H9 (cell line): Measurements from ENCODE around the gene RNF224. TPM values are rescaled to one million over a fixed set of nuclear protein-coding genes. Genes with fewer than 3 reads are reported as not detected.

Experiments used
- DNase-seq: peaks from one replicate; pipeline ENCODE4 v3.0.0-alpha.2; 2017
- H2AFZ ChIP-seq: one replicate; pipeline ENCODE4 v1.6.1; 2013; ENCODE audit warnings: mild to moderate bottlenecking, low read length, control low read depth, moderate library complexity
- H2AK5ac ChIP-seq: 2 replicates; pipeline ENCODE4 v1.6.1; 2013; ENCODE audit warnings: low read length, control low read depth, mixed read lengths; ENCODE audit not compliant: insufficient read length
- H2BK120ac ChIP-seq: one replicate; pipeline ENCODE4 v1.6.1; 2013; ENCODE audit warnings: low read depth, mild to moderate bottlenecking, low read length, control low read depth, inconsistent platforms; ENCODE audit not compliant: poor library complexity, severe bottlenecking
- H2BK12ac ChIP-seq: 2 replicates; pipeline ENCODE4 v1.6.1; 2013; ENCODE audit warnings: low read length, control low read depth, mixed read lengths, low read depth; ENCODE audit not compliant: insufficient read length
- H2BK15ac ChIP-seq: 2 replicates; pipeline ENCODE4 v1.6.1; 2013; ENCODE audit warnings: low read depth, low read length, control low read depth
- H2BK20ac ChIP-seq: one replicate; pipeline ENCODE4 v1.6.1; 2013; ENCODE audit warnings: low read depth, mild to moderate bottlenecking, low read length, control low read depth, inconsistent platforms; ENCODE audit not compliant: poor library complexity, severe bottlenecking
- H2BK5ac ChIP-seq: 2 replicates; pipeline ENCODE4 v1.6.1; 2013; ENCODE audit warnings: low read length, control low read depth, mixed read lengths; ENCODE audit not compliant: insufficient read length
- H3K14ac ChIP-seq: 2 replicates; pipeline ENCODE4 v1.6.1; 2013; ENCODE audit warnings: low read length, control low read depth; ENCODE audit not compliant: insufficient read depth
- H3K18ac ChIP-seq: 2 replicates; pipeline ENCODE4 v1.6.1; 2013; ENCODE audit warnings: low read depth, mild to moderate bottlenecking, mixed read lengths, low read length, control low read depth; ENCODE audit not compliant: insufficient read length
- H3K23ac ChIP-seq: 2 replicates; pipeline ENCODE4 v1.6.1; 2013; ENCODE audit warnings: low read length, control low read depth, mixed read lengths, low read depth; ENCODE audit not compliant: insufficient read length
- H3K23me2 ChIP-seq: 2 replicates; pipeline ENCODE4 v1.6.1; 2013; ENCODE audit warnings: low read depth, mild to moderate bottlenecking, mixed read lengths, low read length, control low read depth; ENCODE audit not compliant: insufficient read length, poor library complexity, severe bottlenecking
- H3K27ac ChIP-seq: 2 replicates; pipeline ENCODE4 v1.5.1; 2013; ENCODE audit warnings: low read length, control low read depth, mixed read lengths, low read depth; ENCODE audit not compliant: insufficient read length
- H3K27me3 ChIP-seq: 2 replicates; pipeline ENCODE4 v1.6.1; 2013; ENCODE audit warnings: low read length, control low read depth, inconsistent platforms; ENCODE audit not compliant: insufficient read depth
- H3K4ac ChIP-seq: 2 replicates; pipeline ENCODE4 v1.6.1; 2013; ENCODE audit warnings: low read depth, mild to moderate bottlenecking, control low read depth, inconsistent platforms, low read length, moderate library complexity
- H3K4me1 ChIP-seq: 2 replicates; pipeline ENCODE4 v1.6.1; 2013; ENCODE audit warnings: low read length, control low read depth, inconsistent platforms; ENCODE audit not compliant: insufficient read depth
- H3K4me2 ChIP-seq: 2 replicates; pipeline ENCODE4 v1.6.1; 2013; ENCODE audit warnings: low read length, control low read depth, mixed read lengths; ENCODE audit not compliant: insufficient read length, insufficient read depth
- H3K56ac ChIP-seq: 2 replicates; pipeline ENCODE4 v1.6.1; 2013; ENCODE audit warnings: low read depth, mild to moderate bottlenecking, mixed read lengths, low read length, control low read depth; ENCODE audit not compliant: insufficient read length
- H3K79me1 ChIP-seq: 2 replicates; pipeline ENCODE4 v1.6.1; 2013; ENCODE audit warnings: low read depth, mild to moderate bottlenecking, moderate library complexity, low read length, control low read depth, inconsistent platforms; ENCODE audit not compliant: insufficient read depth, poor library complexity, severe bottlenecking
- H3K79me2 ChIP-seq: 2 replicates; pipeline ENCODE4 v1.6.1; 2013; ENCODE audit warnings: low read length, control low read depth, inconsistent platforms; ENCODE audit not compliant: insufficient read depth
- H3K9ac ChIP-seq: 2 replicates; pipeline ENCODE4 v1.6.1; 2013; ENCODE audit warnings: low read length, control low read depth, mixed read lengths; ENCODE audit not compliant: insufficient read length; ENCODE audit errors: extremely low read depth
- H3K9me3 ChIP-seq: one replicate; pipeline ENCODE4 v1.6.1; 2013; ENCODE audit warnings: low read depth, low read length, inconsistent platforms; ENCODE audit not compliant: control insufficient read depth
- H3T11ph ChIP-seq: one replicate; pipeline ENCODE4 v1.6.1; 2013; ENCODE audit warnings: mild to moderate bottlenecking, low read length, control low read depth, inconsistent platforms
- H4K20me1 ChIP-seq: one replicate; pipeline ENCODE4 v1.6.1; 2013; ENCODE audit not compliant: control insufficient read depth, insufficient read length, insufficient read depth
- H4K5ac ChIP-seq: 2 replicates; pipeline ENCODE4 v1.6.1; 2013; ENCODE audit warnings: low read depth, mild to moderate bottlenecking, mixed read lengths, low read length, control low read depth; ENCODE audit not compliant: insufficient read length
- H4K8ac ChIP-seq: replicated peaks from 2 replicates; pipeline ENCODE4 v1.6.1; 2013; ENCODE audit warnings: low read length, control low read depth, mixed read lengths, low read depth; ENCODE audit not compliant: insufficient read length
- H4K91ac ChIP-seq: 2 replicates; pipeline ENCODE4 v1.6.1; 2013; ENCODE audit warnings: low read depth, mild to moderate bottlenecking, moderate library complexity, mixed read lengths, low read length, control low read depth; ENCODE audit not compliant: insufficient read length
- H3K27ac Mint-ChIP-seq, 3 experiments: 2 replicates in 2 of 3; 3 replicates in 1 of 3; pipeline ENCODE4 v1.8.0; 2020 to 2021; ENCODE audit warnings: mixed read lengths in 3 of 3, mild to moderate bottlenecking in 1 of 3, moderate library complexity in 1 of 3
- H3K27me3 Mint-ChIP-seq: 2 replicates; pipeline ENCODE4 v1.8.0; 2021; ENCODE audit warnings: low read depth, mild to moderate bottlenecking, moderate library complexity, mixed read lengths
- H3K36me3 Mint-ChIP-seq, 3 experiments: 2 replicates in 2 of 3; 3 replicates in 1 of 3; pipeline ENCODE4 v1.8.0; 2020 to 2021; ENCODE audit warnings: low read depth in 3 of 3, mixed read lengths in 3 of 3; ENCODE audit not compliant: insufficient read depth in 1 of 3
- H3K4me1 Mint-ChIP-seq, 2 experiments: 2 replicates each; pipeline ENCODE4 v1.8.0; 2020; ENCODE audit warnings: mixed read lengths in 2 of 2
- H3K4me3 Mint-ChIP-seq, 2 experiments: 2 replicates in 1 of 2; 3 replicates in 1 of 2; pipeline ENCODE4 v1.8.0; 2020 to 2021; ENCODE audit warnings: mild to moderate bottlenecking in 2 of 2, mixed read lengths in 2 of 2, moderate library complexity in 1 of 2
- H3K9me3 Mint-ChIP-seq, 2 experiments: 2 replicates in 1 of 2; 3 replicates in 1 of 2; pipeline ENCODE4 v1.8.0; 2020; ENCODE audit warnings: mild to moderate bottlenecking in 2 of 2, mixed read lengths in 2 of 2, moderate library complexity in 1 of 2
- CTCF ChIP-seq: fragments of 200-600 bp; sonication (generic); conservative IDR thresholded peaks from 3 replicates; pipeline ENCODE4 v1.8.0; 2021; ENCODE audit warnings: antibody characterized with exemption, mild to moderate bottlenecking
- WGBS: extraction: QIAGEN DNeasy Blood & Tissue Kit; methylation state at CpG from one replicate; pipeline ENCODE4 v1.1.7; 2013; ENCODE audit warnings: missing lambda C conversion rate, low lambda C conversion rate, mixed read lengths; ENCODE audit not compliant: insufficient read length; ENCODE audit errors: extremely low coverage; 5-methylcytosine and 5-hydroxymethylcytosine counted together
- total RNA-seq: library from RNA; stranded (reverse); gene quantifications from 2 replicates; pipeline ENCODE4 v1.2.1, GENCODE V29; 2021

Gene RNF224
- total RNA-seq, 1 experiment from 2014 or later: 0.15 TPM

GRCh38 chr9:137240318-137240840 lies 13.1 kb downstream of the RNF224 start:
- H3K9me3 ChIP-seq: no peaks in the 10 kb centered on the region

More at GRCh38 chr9:137240318-137240840, 13.1 kb downstream of the RNF224 start:
- H3K56ac ChIP-seq: no peak overlapping the region
- no peak overlapping the region for H3K23ac ChIP-seq
- no peak overlapping the region for H2AFZ ChIP-seq
- Mint-ChIP-seq H3K4me3 (peak overlapping the region; percentile 74 to 86), H3K36me3 (peaks cover 19 to 26% (median 24%) of the 10 kb centered on the region in 3 experiments), H3K27ac (no peak overlapping the region), H3K27me3 (peaks cover under 1% of the 10 kb centered on the region), H3K9me3 (no peaks in the 10 kb centered on the region; a peak in 2 of 5 replicates), H3K4me1 (peaks cover 25 to 38% of the 10 kb centered on the region in 2 experiments)
- H3K4me2 ChIP-seq: peak overlapping the region; percentile 7
- H2BK12ac ChIP-seq: no peak overlapping the region
- no peak overlapping the region for H2BK15ac ChIP-seq
- peak; percentile 34; the same call in 1 of the 3 replicates for TF ChIP-seq CTCF
- no peak overlapping the region for H3K9ac ChIP-seq
- no peak overlapping the region for H2AK5ac ChIP-seq
- no peak overlapping the region for H2BK120ac ChIP-seq
- H3K27ac ChIP-seq: no peak overlapping the region
- H3K14ac ChIP-seq: peak overlapping the region; percentile 33
- H4K5ac ChIP-seq: no peak overlapping the region
- H3T11ph ChIP-seq: no peak overlapping the region
- no peak for DNase-seq
- H3K4me1 ChIP-seq: peaks cover 3% of the 10 kb centered on the region; the same call in 1 of the 2 replicates
- peak overlapping the region; percentile 14 for H3K18ac ChIP-seq
- H3K79me2 ChIP-seq: no peaks in the 10 kb centered on the region
- H3K27me3 ChIP-seq: no peaks in the 10 kb centered on the region
- H4K8ac ChIP-seq: no peak overlapping the region
- H3K4ac ChIP-seq: no peak overlapping the region
- WGBS: no CpG with 5 or more reads among the region's 58 CpGs
- H3K79me1 ChIP-seq: no peaks in the 10 kb centered on the region
- no peak overlapping the region for H4K91ac ChIP-seq
- no peak overlapping the region for H2BK20ac ChIP-seq
- H3K23me2 ChIP-seq: peaks cover 12% of the 10 kb centered on the region
- no peak overlapping the region for H2BK5ac ChIP-seq
- H4K20me1 ChIP-seq: peaks cover 3% of the 10 kb centered on the region
